ENCODE measurements around the gene OLFML2B.

GRCh38 chr1:162030759-162031280, 7.2 kb upstream of the OLFML2B start:
- TF ChIP-seq, protein P1, sequence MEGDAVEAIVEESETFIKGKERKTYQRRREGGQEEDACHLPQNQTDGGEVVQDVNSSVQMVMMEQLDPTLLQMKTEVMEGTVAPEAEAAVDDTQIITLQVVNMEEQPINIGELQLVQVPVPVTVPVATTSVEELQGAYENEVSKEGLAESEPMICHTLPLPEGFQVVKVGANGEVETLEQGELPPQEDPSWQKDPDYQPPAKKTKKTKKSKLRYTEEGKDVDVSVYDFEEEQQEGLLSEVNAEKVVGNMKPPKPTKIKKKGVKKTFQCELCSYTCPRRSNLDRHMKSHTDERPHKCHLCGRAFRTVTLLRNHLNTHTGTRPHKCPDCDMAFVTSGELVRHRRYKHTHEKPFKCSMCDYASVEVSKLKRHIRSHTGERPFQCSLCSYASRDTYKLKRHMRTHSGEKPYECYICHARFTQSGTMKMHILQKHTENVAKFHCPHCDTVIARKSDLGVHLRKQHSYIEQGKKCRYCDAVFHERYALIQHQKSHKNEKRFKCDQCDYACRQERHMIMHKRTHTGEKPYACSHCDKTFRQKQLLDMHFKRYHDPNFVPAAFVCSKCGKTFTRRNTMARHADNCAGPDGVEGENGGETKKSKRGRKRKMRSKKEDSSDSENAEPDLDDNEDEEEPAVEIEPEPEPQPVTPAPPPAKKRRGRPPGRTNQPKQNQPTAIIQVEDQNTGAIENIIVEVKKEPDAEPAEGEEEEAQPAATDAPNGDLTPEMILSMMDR (IDR thresholded peaks at IDR 0.05; ENCODE audit: low read depth, low read length) = no peak
- no peak for TF ChIP-seq EZH2phosphoT487 (IDR thresholded peaks at IDR 0.05; ENCODE audit: low read depth)

All from OCI-LY3 (cell line).